ENCODE data around the gene GLIPR1.
"Not testable (repeated sequence)": the region's sequence is repeated elsewhere in the genome, so short reads cannot be mapped to it uniquely, and the experiment has no call there.

Gene GLIPR1

GRCh38 chr12:75476071-75476470 is 4.5 kb upstream of the GLIPR1 start:
- no peak for DNase-seq

GRCh38 chr12:75477137-75477536 is 3.4 kb upstream of the GLIPR1 start:
- DNase-seq = no peak

GRCh38 chr12:75478116-75478794 is 2.3 kb upstream of the GLIPR1 start:
- no peak for DNase-seq

GRCh38 chr12:75479963-75480461 is 543 bp upstream of the GLIPR1 start:
- DNase-seq = no peak

GRCh38 chr12:75481013-75481705 is 604 bp downstream of the GLIPR1 start:
- no peak for DNase-seq

GRCh38 chr12:75481774-75482173 is 1.2 kb downstream of the GLIPR1 start:
- DNase-seq = no peak

- no peak for DNase-seq
Observed at GRCh38 chr12:75482646-75483045, 2.1 kb downstream of the GLIPR1 start.

GRCh38 chr12:75483431-75483830 is 2.9 kb downstream of the GLIPR1 start:
- DNase-seq = no peak

GRCh38 chr12:75484450-75484849 is 3.9 kb downstream of the GLIPR1 start:
- DNase-seq = not testable (repeated sequence)

GRCh38 chr12:75487308-75487707 is 6.8 kb downstream of the GLIPR1 start:
- DNase-seq = no peak

GRCh38 chr12:75488553-75488952 is 8.0 kb downstream of the GLIPR1 start:
- DNase-seq = no peak

- DNase-seq = no peak
Observed at GRCh38 chr12:75489187-75489586, 8.6 kb downstream of the GLIPR1 start.

GRCh38 chr12:75489613-75490210 is 9.2 kb downstream of the GLIPR1 start:
- no peak for DNase-seq

- no peak for DNase-seq
Observed at GRCh38 chr12:75491169-75491568, 10.6 kb downstream of the GLIPR1 start.

- DNase-seq = no peak
Observed at GRCh38 chr12:75503459-75503858, 22.9 kb downstream of the GLIPR1 start.

- DNase-seq = no peak
Observed at GRCh38 chr12:75503866-75504265, 23.3 kb downstream of the GLIPR1 start.

GRCh38 chr12:75505706-75506312 is 25.3 kb downstream of the GLIPR1 start:
- DNase-seq = peak; percentile 3

- DNase-seq = no peak
Observed at GRCh38 chr12:75507086-75507485, 26.5 kb downstream of the GLIPR1 start.

GRCh38 chr12:75508159-75508558 is 27.6 kb downstream of the GLIPR1 start:
- no peak for DNase-seq

- DNase-seq = no peak
Observed at GRCh38 chr12:75509621-75510020, 29.1 kb downstream of the GLIPR1 start.

GRCh38 chr12:75511116-75512048 is 30.8 kb downstream of the GLIPR1 start, which contains the start of gene KRR1:
Gene KRR1 (minus strand): TSS chr12:75511609. CDS start chr12:75511597, 12 bp downstream.
- DNase-seq = peak; percentile 98

- DNase-seq = not testable (repeated sequence)
Observed at GRCh38 chr12:75521224-75521623, 40.7 kb downstream of the GLIPR1 start.

Measured in COR-L47 (cell line).